Cardiac fibroblast (primary cell): ENCODE results near the gene WNT7B.

Source experiments
- DNase-seq, 2 donors: peaks; one replicate each; pipeline versions ENCODE4 v3.0.0 to v3.0.0-alpha.2; 2010; ENCODE audit warnings: low read depth in 2 of 2
- H3K4me3 ChIP-seq, 2 donors: replicated peaks in 1 of 2; 1 replicate in 1 of 2; 2 replicates in 1 of 2; pipeline ENCODE4 v1.5.1; 2011; ENCODE audit warnings: low read depth in 2 of 2, low read length in 2 of 2, mild to moderate bottlenecking in 2 of 2, moderate library complexity in 1 of 2
- TF ChIP-seq, protein P1 (sequence below): IDR thresholded peaks from one replicate; pipeline ENCODE4 v1.5.1; 2011; ENCODE audit warnings: low read depth, mild to moderate bottlenecking, low read length, inconsistent platforms

The WNT7B gene

DNA sequence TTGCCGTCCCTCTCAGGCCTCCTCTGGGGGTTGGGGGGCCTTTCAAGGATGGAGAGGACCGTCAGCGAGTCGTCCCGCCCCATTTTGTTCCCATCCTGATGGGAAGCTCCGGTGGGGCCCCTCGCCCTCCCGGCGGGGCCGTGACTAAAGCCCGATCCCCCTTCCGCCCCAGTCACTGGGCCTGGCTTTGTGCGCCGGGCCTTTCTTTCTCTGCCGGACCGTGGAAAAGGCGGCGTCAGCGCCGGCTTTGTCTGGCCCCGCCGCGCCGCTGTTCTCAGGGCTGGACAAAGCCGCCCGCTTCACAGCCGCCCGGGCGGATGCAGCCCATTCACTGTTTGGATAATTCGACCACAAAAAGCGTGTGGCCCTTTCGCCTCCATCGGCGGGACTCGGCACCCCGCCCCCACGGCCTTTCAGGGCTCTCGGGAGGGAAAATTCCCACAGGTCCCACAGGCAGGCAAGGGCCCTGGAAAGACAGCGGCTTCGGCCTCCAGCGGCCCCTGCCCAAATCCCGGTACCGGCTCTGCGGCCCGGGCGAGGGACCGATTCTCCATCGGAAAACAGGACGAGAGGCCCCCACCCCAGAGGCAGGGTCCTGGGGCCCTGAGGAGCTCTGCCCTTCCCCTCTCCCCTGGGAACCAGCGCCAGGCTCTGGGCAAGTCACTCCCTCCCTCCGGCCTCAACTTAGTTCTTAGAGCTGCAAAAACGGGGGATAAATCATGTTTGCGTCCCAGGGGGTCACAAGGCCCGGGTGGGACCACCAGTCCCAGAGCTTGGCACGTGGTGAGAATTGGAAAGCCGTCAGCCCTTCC is 87.2 kb downstream of the WNT7B start:
- H3K4me3 ChIP-seq: peak overlapping the region in 1 of 2 donors; percentile 18
- peak; percentile 15 to 29 for DNase-seq
- TF ChIP-seq, protein P1, sequence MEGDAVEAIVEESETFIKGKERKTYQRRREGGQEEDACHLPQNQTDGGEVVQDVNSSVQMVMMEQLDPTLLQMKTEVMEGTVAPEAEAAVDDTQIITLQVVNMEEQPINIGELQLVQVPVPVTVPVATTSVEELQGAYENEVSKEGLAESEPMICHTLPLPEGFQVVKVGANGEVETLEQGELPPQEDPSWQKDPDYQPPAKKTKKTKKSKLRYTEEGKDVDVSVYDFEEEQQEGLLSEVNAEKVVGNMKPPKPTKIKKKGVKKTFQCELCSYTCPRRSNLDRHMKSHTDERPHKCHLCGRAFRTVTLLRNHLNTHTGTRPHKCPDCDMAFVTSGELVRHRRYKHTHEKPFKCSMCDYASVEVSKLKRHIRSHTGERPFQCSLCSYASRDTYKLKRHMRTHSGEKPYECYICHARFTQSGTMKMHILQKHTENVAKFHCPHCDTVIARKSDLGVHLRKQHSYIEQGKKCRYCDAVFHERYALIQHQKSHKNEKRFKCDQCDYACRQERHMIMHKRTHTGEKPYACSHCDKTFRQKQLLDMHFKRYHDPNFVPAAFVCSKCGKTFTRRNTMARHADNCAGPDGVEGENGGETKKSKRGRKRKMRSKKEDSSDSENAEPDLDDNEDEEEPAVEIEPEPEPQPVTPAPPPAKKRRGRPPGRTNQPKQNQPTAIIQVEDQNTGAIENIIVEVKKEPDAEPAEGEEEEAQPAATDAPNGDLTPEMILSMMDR: no peak

DNA sequence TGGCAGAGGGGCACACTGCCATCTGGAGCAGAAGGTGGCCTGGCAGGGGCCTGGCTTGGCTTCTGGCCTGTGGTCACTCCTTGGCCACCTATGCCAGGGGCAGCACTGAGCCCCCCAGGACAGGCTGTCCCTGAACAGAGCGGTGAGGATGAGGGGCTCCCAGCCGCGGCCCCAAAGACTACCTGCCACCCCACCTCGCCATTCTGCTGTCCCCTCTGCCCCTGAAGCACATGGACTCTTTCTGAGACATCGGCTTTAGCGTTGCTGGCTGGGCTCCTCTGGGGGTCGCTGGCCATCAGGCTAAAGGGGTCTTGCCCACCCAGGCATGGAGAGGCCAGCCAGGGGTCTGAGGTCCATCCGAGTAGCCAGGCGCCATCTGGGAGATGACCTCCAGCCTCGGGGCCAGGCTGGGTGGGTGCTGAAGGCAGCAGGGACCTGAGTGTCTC is 87.8 kb downstream of the WNT7B start:
- TF ChIP-seq, protein P1: no peak
- H3K4me3 ChIP-seq: no peak overlapping the region
- DNase-seq: no peak

DNA sequence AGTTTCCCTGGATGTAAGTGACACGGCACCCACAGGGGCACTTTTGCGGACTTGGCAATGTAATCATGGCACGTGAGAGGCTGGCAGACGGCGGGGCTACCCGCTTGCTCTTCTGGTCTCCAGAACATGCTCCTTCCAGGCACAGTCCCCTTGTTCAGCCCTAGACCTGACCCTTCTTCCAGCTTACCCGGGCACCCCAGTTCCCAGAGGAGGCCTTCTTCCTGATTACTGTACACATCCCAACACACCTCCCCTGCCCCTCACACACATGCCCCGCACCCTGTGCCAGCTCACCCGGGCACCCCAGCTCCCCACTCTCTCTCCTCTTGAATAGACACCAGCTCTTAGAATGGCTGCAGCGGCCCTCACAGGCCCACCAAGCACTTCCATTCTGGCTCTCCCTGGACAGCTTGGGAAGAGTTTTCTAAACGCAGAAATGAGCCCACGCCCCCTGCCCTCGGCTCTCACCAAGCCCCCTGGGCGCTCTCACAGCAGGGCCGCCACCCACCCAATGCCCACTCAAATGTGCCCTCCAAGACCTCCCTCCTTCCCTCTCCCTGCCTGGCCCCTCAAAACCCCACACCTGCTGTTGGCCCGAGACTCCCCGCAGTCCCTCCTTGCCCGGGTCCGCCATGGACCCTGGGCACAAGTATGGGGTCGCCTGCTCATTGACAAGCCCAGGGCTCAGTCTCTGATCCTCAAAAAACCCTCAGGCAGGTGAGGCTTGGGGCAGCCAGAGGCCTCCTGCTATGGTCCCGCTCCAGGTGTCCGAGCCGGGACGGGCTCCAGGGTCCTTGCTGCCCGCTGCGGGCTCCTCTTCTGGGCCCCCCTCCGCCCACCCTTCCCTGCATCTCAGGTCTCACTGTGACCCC is 88.5 kb downstream of the WNT7B start:
- no peak for DNase-seq
- H3K4me3 ChIP-seq: no peak overlapping the region
- TF ChIP-seq, protein P1: no peak

DNA sequence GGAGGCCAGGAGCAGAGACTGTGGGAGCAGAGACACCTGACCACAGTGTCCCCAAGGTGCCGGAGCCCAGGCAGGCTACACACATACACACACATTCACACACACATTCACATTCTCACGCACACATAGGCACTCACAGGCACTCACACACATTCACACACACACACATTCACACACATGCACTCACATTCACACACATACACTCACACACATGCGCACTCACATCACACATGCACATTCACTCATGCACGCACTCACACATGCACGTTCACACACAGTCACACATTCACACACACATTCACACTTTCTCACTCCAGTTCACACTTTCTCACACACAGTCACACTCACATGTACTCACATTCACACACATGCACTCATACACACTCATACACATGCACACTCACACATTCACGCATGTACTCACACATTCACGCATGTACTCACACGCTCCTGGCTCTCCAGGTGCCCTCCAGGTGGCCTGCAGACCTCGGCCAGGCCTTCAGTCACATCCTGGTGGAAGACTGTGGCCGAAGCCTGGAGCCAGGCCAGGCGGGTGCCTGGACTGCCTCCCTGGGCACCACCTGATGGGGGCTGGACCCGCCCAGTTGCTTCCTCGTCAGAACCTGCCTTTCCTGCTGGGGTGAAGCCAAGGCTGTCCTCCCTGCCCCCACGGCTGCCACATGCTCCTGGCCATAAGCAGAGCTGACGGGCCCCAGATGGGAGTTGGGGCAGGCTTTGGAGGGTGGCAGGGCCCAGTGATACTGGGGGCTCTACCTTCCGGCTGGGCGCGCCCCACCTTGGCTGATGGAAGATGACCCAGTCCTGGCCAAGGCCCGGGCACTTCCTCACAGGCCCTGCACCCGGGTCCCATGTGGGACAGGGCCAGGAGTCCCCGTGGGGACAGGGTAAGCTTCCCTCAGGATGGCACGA is 89.5 kb downstream of the WNT7B start:
- H3K4me3 ChIP-seq: no peak overlapping the region
- no peak for DNase-seq
- TF ChIP-seq, protein P1: no peak

DNA sequence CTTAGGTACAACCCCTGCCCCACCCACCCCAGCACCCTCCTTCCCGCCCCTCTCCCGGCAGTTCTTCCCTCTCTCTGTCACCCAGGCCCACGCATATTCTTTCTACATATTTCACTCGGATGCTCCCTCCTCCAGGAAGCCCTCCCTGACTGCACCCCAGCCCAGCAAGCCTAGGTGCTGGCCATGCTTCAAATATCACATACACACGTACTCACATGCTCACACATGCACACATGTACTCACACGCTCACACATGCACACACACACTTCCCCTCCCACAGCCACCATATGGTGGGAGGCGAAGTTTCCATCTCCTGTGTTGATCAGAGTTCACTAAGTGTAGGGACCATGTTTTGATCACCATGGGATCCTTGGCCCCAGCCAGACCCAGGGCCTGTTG is 90.4 kb downstream of the WNT7B start:
- no peak for DNase-seq
- no peak overlapping the region for H3K4me3 ChIP-seq
- TF ChIP-seq, protein P1: no peak

DNA sequence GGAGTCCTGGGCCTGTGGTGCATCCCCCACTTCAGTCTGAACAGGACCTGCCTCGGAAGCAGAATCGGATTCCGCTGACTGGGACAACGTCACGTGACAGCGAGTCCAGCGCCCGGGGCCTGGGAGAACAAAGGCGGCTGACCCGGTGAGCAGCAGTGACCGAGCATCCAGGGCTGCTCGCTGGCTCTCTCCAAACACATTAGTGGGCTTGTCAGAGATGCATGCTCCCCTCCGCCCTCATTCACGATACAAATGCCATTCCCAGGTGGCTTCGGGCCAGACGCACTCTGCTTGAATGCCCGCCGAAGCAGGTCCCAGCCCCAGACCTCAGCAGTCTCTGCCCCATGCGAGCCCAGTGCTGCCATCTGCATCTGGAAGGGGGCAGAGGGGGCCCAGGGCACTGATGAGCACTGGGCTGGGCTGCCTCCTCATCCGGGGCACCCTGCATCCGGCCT is 91.0 kb downstream of the WNT7B start:
- TF ChIP-seq, protein P1: no peak

More for the DNA sequence above, 91.0 kb downstream of the WNT7B start:
- H3K4me3 ChIP-seq: no peak overlapping the region
- DNase-seq: no peak
